ENCODE results near the gene PCLO.

GRCh38 chr7:82897500-82897899 lies 265.2 kb downstream of the PCLO start:
- TF ChIP-seq, protein P1, sequence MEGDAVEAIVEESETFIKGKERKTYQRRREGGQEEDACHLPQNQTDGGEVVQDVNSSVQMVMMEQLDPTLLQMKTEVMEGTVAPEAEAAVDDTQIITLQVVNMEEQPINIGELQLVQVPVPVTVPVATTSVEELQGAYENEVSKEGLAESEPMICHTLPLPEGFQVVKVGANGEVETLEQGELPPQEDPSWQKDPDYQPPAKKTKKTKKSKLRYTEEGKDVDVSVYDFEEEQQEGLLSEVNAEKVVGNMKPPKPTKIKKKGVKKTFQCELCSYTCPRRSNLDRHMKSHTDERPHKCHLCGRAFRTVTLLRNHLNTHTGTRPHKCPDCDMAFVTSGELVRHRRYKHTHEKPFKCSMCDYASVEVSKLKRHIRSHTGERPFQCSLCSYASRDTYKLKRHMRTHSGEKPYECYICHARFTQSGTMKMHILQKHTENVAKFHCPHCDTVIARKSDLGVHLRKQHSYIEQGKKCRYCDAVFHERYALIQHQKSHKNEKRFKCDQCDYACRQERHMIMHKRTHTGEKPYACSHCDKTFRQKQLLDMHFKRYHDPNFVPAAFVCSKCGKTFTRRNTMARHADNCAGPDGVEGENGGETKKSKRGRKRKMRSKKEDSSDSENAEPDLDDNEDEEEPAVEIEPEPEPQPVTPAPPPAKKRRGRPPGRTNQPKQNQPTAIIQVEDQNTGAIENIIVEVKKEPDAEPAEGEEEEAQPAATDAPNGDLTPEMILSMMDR (IDR thresholded peaks at IDR 0.05; ENCODE audit: control extremely low read depth in 1 of 3, insufficient read depth in 1 of 3, low read depth in 1 of 3, low read length in 3 of 3): no peak
- no peak for TF ChIP-seq FOSL1 (IDR thresholded peaks at IDR 0.05; ENCODE audit: insufficient read depth, low read depth, low read length)
- no peak for TF ChIP-seq GTF2F1 (IDR thresholded peaks at IDR 0.05; ENCODE audit: borderline replicate concordance, low read depth, low read length)
- no peak for TF ChIP-seq ZNF274 (IDR thresholded peaks at IDR 0.05; ENCODE audit: borderline replicate concordance, extremely low read depth, low read length)
- TF ChIP-seq POLR2AphosphoS5 (IDR thresholded peaks at IDR 0.05; ENCODE audit: low read depth, low read length): no peak
- TF ChIP-seq BRCA1 (IDR thresholded peaks at IDR 0.05; ENCODE audit: low read depth, low read length): no peak
- no peak for TF ChIP-seq TEAD4 (IDR thresholded peaks at IDR 0.05; ENCODE audit: low read depth, low read length)
- TF ChIP-seq CBX5 (IDR thresholded peaks at IDR 0.05; ENCODE audit: low read depth, low read length): no peak
- TF ChIP-seq ATF3 (IDR thresholded peaks at IDR 0.05; ENCODE audit: insufficient read depth, low read depth, low read length): no peak
- no peak for TF ChIP-seq NANOG (IDR thresholded peaks at IDR 0.05; ENCODE audit: insufficient read depth, low read depth, low read length, poor library complexity, severe bottlenecking)
- no peak for TF ChIP-seq KDM4A (IDR thresholded peaks at IDR 0.05; ENCODE audit: low read depth, low read length, severe bottlenecking)
- TF ChIP-seq TAF1 (IDR thresholded peaks at IDR 0.05; ENCODE audit: low read depth, low read length): no peak
